ENCODE measurements around the gene GLUL. TPM values are rescaled to one million over a fixed set of nuclear protein-coding genes. Genes with fewer than 3 reads are reported as not detected.

GLUL gene
- total and polyA plus RNA-seq, 2 donors (not counting 1 experiment from before 2014, with no cell fraction given), result 38.9 to 44.2 TPM

DNA sequence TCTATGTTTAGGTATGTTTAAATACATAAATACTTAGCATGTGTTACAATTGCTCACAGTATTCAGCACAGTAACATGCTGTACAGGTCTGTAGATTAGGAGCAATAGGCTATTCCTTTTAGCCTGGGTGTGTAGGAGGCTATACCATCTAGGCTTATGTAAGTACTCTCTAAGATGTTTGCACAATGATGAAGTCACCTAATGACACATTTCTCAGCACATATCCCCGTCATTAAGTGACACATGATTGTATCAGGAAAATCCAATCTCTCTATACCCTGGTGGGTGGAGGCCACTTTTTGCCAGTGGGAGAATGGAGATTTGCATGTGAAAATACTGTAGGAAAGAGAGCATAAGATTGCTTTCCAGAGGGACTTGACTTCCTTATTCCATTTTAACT is 14.4 kb upstream of the GLUL start:
- ATAC-seq (ENCODE audit: low read depth) (no peak), DNase-seq (no peak)
- H3K9ac ChIP-seq (ENCODE audit: low read length), result no peak overlapping the region
- no peak overlapping the region for H3K27ac ChIP-seq (ENCODE audit: low read length in 2 of 2)
- no peak overlapping the region for H2AFZ ChIP-seq (ENCODE audit: insufficient read depth, low read depth, low read length, poor library complexity, severe bottlenecking)
- no peak overlapping the region for H3K4me2 ChIP-seq (replicated peaks; ENCODE audit: low read depth, low read length, poor library complexity, severe bottlenecking)
- ChIA-PET CTCF (interaction anchor here (2.7 kb wide), 1 partner anchor 10 kb away, joined by 14 read pairs; no protein-coding TSS in a partner anchor), POLR2A (no interaction called here)
- H3K4me3 ChIP-seq (ENCODE audit: control extremely low read depth in 1 of 5, extremely low read depth in 1 of 5, insufficient read depth in 1 of 5, low read depth in 2 of 5, low read length in 4 of 5), result no peak overlapping the region
- H3K9me3 ChIP-seq (ENCODE audit: control extremely low read depth in 1 of 3, control insufficient read depth in 2 of 3, insufficient read depth in 1 of 3, low read length in 2 of 3), result peaks cover 0 to 2% (median 0%) of the 10 kb centered on the region in 3 donors
- no CpG with 5 or more reads among the region's 1 CpG for WGBS (ENCODE audit: insufficient coverage)
- intact Hi-C loops (cut with micrococcal nuclease), result no loop called here
- H3K9me3 Mint-ChIP-seq (ENCODE audit: insufficient read depth), result peaks cover 4% of the 10 kb centered on the region
- no peaks in the 10 kb centered on the region for H3K79me2 ChIP-seq (ENCODE audit: control insufficient read depth, insufficient read depth, low read length)
- peaks cover 35% of the 10 kb centered on the region for H3K27me3 Mint-ChIP-seq
- no peaks in the 10 kb centered on the region for H3K4me1 ChIP-seq (ENCODE audit: control insufficient read depth in 2 of 2, insufficient read depth in 2 of 2, low read length in 2 of 2)
- H3K4me3 Mint-ChIP-seq, result no peak overlapping the region
- H3K36me3 ChIP-seq (replicated peaks in 1 of 2; ENCODE audit: control extremely low read depth in 1 of 2, control insufficient read depth in 1 of 2, extremely low read depth in 1 of 2, insufficient read depth in 2 of 2, low read length in 1 of 2), result no peaks in the 10 kb centered on the region
- H3K4me1 Mint-ChIP-seq, result no peaks in the 10 kb centered on the region
- H3K27me3 ChIP-seq (replicated peaks in 1 of 4; ENCODE audit: control extremely low read depth in 1 of 4, control insufficient read depth in 3 of 4, insufficient read depth in 4 of 4, low read length in 3 of 4), result peaks cover 0 to 8% (median 2%) of the 10 kb centered on the region in 4 experiments
- H4K20me1 ChIP-seq (ENCODE audit: control insufficient read depth, insufficient read depth, low read length, poor library complexity, severe bottlenecking), result no peaks in the 10 kb centered on the region
- no peak overlapping the region for H3K27ac Mint-ChIP-seq
- no peak for TF ChIP-seq EZH2 (IDR thresholded peaks at IDR 0.05; ENCODE audit: borderline replicate concordance, insufficient read depth, low read depth, low read length, poor library complexity, severe bottlenecking)
- TF ChIP-seq, protein P1, sequence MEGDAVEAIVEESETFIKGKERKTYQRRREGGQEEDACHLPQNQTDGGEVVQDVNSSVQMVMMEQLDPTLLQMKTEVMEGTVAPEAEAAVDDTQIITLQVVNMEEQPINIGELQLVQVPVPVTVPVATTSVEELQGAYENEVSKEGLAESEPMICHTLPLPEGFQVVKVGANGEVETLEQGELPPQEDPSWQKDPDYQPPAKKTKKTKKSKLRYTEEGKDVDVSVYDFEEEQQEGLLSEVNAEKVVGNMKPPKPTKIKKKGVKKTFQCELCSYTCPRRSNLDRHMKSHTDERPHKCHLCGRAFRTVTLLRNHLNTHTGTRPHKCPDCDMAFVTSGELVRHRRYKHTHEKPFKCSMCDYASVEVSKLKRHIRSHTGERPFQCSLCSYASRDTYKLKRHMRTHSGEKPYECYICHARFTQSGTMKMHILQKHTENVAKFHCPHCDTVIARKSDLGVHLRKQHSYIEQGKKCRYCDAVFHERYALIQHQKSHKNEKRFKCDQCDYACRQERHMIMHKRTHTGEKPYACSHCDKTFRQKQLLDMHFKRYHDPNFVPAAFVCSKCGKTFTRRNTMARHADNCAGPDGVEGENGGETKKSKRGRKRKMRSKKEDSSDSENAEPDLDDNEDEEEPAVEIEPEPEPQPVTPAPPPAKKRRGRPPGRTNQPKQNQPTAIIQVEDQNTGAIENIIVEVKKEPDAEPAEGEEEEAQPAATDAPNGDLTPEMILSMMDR (IDR thresholded peaks at IDR 0.05), result no peak

DNA sequence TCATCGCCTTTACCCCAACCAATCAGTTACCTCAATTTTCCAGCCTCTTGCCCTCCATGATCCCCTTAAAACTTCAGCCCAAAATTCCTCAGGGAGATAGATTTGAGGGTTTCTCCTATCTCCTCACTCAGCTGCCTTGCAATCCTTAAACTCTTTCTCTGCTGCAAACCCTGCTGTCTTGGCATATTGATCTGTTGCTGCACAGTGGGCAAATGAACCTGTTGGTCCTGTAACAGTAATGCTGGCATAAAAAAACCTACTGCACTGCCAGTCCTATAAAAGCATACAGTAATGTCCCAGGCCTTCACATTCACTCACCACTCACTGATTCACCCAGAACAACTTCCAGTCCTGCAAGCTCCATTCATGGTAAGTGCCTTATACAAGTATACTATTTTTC is 14.0 kb upstream of the GLUL start:
- no peak for DNase-seq
- H3K9me3 ChIP-seq (ENCODE audit: control extremely low read depth in 1 of 3, control insufficient read depth in 2 of 3, insufficient read depth in 1 of 3, low read length in 2 of 3), result peaks cover 0 to 2% (median 0%) of the 10 kb centered on the region in 3 donors
- 100% methylated on average over 1 of the region's 1 CpG for WGBS (ENCODE audit: insufficient coverage)
- no peak overlapping the region for H2AFZ ChIP-seq (ENCODE audit: insufficient read depth, low read depth, low read length, poor library complexity, severe bottlenecking)
- CTCF ChIA-PET, result interaction anchor here (0.8 to 1.3 kb wide), 2 partner anchors 9 to 261 kb away, joined by 3 to 12 read pairs; no protein-coding TSS in a partner anchor
- Mint-ChIP-seq H3K4me1 (no peaks in the 10 kb centered on the region), H3K27ac (no peak overlapping the region), H3K9me3 (ENCODE audit: insufficient read depth) (peaks cover 4% of the 10 kb centered on the region), H3K27me3 (peaks cover 35% of the 10 kb centered on the region), H3K4me3 (no peak overlapping the region)
- H3K79me2 ChIP-seq (ENCODE audit: control insufficient read depth, insufficient read depth, low read length), result no peaks in the 10 kb centered on the region
- intact Hi-C loops (cut with micrococcal nuclease), result no loop called here
- no peaks in the 10 kb centered on the region for H3K4me1 ChIP-seq (ENCODE audit: control insufficient read depth in 2 of 2, insufficient read depth in 2 of 2, low read length in 2 of 2)
- TF ChIP-seq, protein P1 (IDR thresholded peaks at IDR 0.05), result no peak
- TF ChIP-seq EZH2 (IDR thresholded peaks at IDR 0.05; ENCODE audit: borderline replicate concordance, insufficient read depth, low read depth, low read length, poor library complexity, severe bottlenecking), result no peak
- H3K4me3 ChIP-seq (ENCODE audit: control extremely low read depth in 1 of 5, extremely low read depth in 1 of 5, insufficient read depth in 1 of 5, low read depth in 2 of 5, low read length in 4 of 5), result no peak overlapping the region
- no peaks in the 10 kb centered on the region for H3K36me3 ChIP-seq (replicated peaks in 1 of 2; ENCODE audit: control extremely low read depth in 1 of 2, control insufficient read depth in 1 of 2, extremely low read depth in 1 of 2, insufficient read depth in 2 of 2, low read length in 1 of 2)
- ATAC-seq (ENCODE audit: low read depth), result no peak
- no peak overlapping the region for H3K27ac ChIP-seq (ENCODE audit: low read length in 2 of 2)
- H4K20me1 ChIP-seq (ENCODE audit: control insufficient read depth, insufficient read depth, low read length, poor library complexity, severe bottlenecking), result no peaks in the 10 kb centered on the region
- peaks cover 0 to 8% (median 2%) of the 10 kb centered on the region in 4 experiments for H3K27me3 ChIP-seq (replicated peaks in 1 of 4; ENCODE audit: control extremely low read depth in 1 of 4, control insufficient read depth in 3 of 4, insufficient read depth in 4 of 4, low read length in 3 of 4)
- POLR2A ChIA-PET, result no interaction called here
- H3K9ac ChIP-seq (ENCODE audit: low read length), result no peak overlapping the region
- no peak overlapping the region for H3K4me2 ChIP-seq (replicated peaks; ENCODE audit: low read depth, low read length, poor library complexity, severe bottlenecking)

All from B cell (primary cell).